SH-SY5Y (cell line): Measurements from ENCODE around the gene OPCML.

Source experiments
- GATA2 ChIP-seq: IDR thresholded peaks from 2 replicates; pipeline ENCODE4 v1.6.1; 2011; ENCODE audit warnings: mild to moderate bottlenecking, low read depth, low read length
- GATA3 ChIP-seq: IDR thresholded peaks from 2 replicates; pipeline ENCODE4 v1.6.1; 2011; ENCODE audit warnings: low read depth, mild to moderate bottlenecking, low read length, moderate library complexity

DNA sequence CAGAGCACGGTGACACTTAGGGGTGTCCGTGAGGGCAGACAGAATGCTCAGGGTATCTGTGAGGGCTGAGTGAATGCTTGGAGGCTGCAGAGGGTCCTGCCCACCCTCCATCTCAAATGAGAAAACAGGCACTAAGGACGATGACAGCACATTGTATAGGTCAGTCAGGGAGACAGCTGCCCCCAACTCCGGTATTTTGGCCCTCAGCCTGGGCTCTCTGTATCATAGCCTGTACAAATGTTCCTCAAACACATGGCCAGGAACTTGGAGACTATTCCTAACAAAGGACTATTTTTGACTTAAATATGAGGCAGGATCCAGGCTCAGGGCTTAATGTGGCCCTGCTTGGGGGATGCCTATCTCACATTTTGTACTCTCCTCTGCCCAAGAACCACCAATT lies 145.4 kb downstream of the OPCML start:
- no peak for TF ChIP-seq GATA2
- no peak for TF ChIP-seq GATA3
